RWPE2 (cell line): ENCODE results near the gene CAST.

Experiments
- ATAC-seq: fragments of 200-7000 bp; cut with Tn5 transposase; 3 replicates; pipeline ENCODE4 v1.9.1; 2021; ENCODE audit warnings: low read depth
- DNase-seq: peaks from one replicate; pipeline ENCODE4 v3.0.0-alpha.2; 2020; ENCODE audit warnings: low spot score
- H3K27ac ChIP-seq: fragments of 450-650 bp; 2 replicates; pipeline ENCODE4 v1.5.1; 2017; ENCODE audit warnings: mild to moderate bottlenecking; ENCODE audit not compliant: poor library complexity, severe bottlenecking
- H3K27me3 ChIP-seq: fragments of 250-450 bp; sonication (Bioruptor Pico); 2 replicates; pipeline ENCODE4 v1.5.1; 2021; ENCODE audit warnings: mild to moderate bottlenecking, moderate library complexity; ENCODE audit not compliant: insufficient read depth, poor library complexity, severe bottlenecking
- H3K36me3 ChIP-seq: fragments of 250-450 bp; sonication (Bioruptor Pico); 2 replicates; pipeline ENCODE4 v1.5.1; 2020; ENCODE audit warnings: low read depth, mild to moderate bottlenecking, moderate library complexity
- H3K4me1 ChIP-seq: fragments of 250-450 bp; sonication (Bioruptor Pico); 2 replicates; pipeline ENCODE4 v1.5.1; 2021; ENCODE audit warnings: mild to moderate bottlenecking, moderate library complexity; ENCODE audit not compliant: insufficient read depth, poor library complexity, severe bottlenecking
- H3K4me3 ChIP-seq: fragments of 250-450 bp; sonication (Bioruptor Pico); 2 replicates; pipeline ENCODE4 v1.5.1; 2021; ENCODE audit warnings: mild to moderate bottlenecking, moderate library complexity; ENCODE audit not compliant: severe bottlenecking
- H3K9me3 ChIP-seq: fragments of 250-450 bp; sonication (Bioruptor Pico); 2 replicates; pipeline ENCODE4 v1.5.1; 2021; ENCODE audit warnings: mild to moderate bottlenecking, moderate library complexity; ENCODE audit not compliant: severe bottlenecking
- TF ChIP-seq, protein P1 (sequence below): fragments of 450-650 bp; IDR thresholded peaks from one replicate; pipeline ENCODE4 v1.5.1; 2017; ENCODE audit warnings: mild to moderate bottlenecking, moderate library complexity; ENCODE audit not compliant: poor library complexity, severe bottlenecking

CAST gene

DNA sequence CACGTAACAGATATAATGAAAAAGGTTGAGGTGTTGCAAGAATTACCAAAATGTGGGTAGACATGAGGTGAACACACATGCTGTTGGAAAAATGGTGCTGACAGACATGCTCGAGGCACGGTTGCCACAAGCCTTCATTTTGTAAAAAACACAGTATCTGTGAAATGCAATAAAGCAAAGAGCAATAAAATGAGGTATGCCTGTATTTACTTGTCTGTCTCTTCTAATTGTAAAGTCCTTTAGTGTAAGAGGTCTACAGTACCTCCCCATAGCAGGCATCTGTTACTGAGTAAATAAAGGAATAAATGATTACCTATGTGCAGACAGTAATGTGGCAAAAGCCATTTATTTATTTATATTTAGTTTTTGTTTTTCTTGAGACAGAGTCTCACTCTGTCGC lies 3.0 kb upstream of the CAST start:
- H3K4me3 ChIP-seq: no peak overlapping the region
- H3K9me3 ChIP-seq: no peaks in the 10 kb centered on the region
- no peak for ATAC-seq
- TF ChIP-seq, protein P1, sequence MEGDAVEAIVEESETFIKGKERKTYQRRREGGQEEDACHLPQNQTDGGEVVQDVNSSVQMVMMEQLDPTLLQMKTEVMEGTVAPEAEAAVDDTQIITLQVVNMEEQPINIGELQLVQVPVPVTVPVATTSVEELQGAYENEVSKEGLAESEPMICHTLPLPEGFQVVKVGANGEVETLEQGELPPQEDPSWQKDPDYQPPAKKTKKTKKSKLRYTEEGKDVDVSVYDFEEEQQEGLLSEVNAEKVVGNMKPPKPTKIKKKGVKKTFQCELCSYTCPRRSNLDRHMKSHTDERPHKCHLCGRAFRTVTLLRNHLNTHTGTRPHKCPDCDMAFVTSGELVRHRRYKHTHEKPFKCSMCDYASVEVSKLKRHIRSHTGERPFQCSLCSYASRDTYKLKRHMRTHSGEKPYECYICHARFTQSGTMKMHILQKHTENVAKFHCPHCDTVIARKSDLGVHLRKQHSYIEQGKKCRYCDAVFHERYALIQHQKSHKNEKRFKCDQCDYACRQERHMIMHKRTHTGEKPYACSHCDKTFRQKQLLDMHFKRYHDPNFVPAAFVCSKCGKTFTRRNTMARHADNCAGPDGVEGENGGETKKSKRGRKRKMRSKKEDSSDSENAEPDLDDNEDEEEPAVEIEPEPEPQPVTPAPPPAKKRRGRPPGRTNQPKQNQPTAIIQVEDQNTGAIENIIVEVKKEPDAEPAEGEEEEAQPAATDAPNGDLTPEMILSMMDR: no peak
- H3K36me3 ChIP-seq: peaks cover 3% of the 10 kb centered on the region
- no peaks in the 10 kb centered on the region for H3K27me3 ChIP-seq
- DNase-seq: no peak
- no peak overlapping the region for H3K27ac ChIP-seq
- H3K4me1 ChIP-seq: peaks cover 60% of the 10 kb centered on the region

DNA sequence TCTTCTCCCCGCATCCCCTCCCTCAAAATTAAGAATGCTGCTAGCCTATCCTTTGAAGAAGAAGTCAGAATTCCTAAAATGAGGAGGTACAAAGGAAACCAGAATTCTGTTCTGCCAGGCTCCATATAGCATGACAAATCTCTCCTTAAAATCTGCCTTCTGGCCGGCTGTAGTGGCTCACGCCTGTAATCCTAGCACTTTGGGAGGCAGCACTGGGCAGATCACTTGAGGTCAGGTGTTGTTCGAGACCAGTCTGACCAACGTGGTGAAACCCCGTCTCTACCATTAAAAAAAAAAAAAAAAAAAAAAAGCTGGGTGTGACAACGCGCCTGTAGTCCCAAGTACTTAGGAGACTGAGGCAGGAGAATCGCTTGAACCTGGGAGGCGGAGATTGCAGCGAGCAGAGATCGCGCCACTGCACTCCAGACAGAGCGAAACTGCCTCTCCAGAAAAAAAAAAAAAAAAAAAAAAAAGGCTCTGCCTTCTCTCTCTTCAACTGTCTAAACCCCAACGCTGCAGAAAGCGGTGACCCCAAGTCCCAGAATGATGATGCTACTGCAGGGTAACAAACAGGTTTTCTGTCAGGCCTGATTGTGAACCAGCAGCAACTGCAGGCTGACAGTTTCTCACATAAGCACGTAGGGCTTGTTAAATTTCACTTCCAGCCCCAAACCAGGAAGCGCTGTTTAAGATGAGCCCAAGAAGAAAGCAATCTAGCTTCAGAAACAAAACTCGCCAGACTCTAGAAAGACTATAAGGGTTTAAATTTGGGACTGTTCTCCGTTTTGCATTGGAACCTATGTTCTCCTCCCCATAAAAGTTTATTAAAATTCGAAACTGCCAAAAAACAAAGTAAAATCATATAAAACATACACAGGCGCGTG lies 963 bp upstream of the CAST start:
- Histone ChIP-seq H3K27ac (peak overlapping the region; percentile 91), H3K4me1 (peaks cover 49% of the 10 kb centered on the region), H3K4me3 (peak overlapping the region; percentile 62), H3K27me3 (no peaks in the 10 kb centered on the region), H3K36me3 (peaks cover 21% of the 10 kb centered on the region), H3K9me3 (no peaks in the 10 kb centered on the region)
- no peak for DNase-seq
- ATAC-seq: no peak
- TF ChIP-seq, protein P1: no peak

DNA sequence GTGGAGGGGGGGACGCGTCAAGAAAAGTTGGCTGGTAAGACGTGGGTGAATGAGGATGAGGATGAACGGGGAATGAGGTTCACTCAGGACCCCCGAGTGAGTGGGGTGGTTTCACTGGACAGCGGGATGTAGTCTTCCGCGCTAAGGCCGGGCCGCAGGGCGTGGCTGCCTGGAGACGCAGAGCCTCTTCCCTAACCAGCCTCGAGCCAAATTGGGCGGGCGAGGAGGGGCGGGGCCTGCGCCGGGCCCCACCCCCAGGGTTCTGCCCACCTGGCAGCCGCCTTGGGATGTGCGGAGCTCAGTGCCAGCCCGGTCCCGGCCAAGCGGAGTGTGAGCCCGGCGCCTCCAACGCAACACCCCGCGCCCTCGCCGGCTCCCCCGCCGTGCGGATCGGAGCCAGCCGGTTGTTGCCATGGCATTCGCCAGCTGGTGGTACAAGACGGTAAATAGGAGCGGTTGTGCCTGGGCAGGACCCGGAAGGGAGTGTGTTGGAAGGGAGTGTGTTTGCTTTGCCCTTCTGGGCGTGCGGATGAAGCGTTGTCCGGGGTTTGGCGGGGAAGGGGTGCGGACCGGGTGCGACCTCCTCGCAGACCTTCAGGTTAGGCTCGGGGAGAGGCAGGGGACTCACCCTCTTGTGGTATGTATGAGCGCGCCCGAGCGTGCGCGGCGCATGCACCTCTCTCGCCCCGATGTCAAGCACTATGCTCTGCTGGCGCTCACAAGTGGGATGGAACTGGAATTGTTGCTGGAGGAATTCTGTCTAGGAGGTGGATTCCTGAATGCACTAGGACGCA lies 746 bp downstream of the CAST start:
- Histone ChIP-seq H3K27ac (peak overlapping the region; percentile 91), H3K4me1 (peaks cover 33% of the 10 kb centered on the region), H3K4me3 (peak overlapping the region; percentile 62), H3K9me3 (no peaks in the 10 kb centered on the region), H3K36me3 (peaks cover 21% of the 10 kb centered on the region), H3K27me3 (no peaks in the 10 kb centered on the region)
- TF ChIP-seq, protein P1: peak; percentile 2
- ATAC-seq (peak; percentile 77), DNase-seq (peak; percentile 91)

DNA sequence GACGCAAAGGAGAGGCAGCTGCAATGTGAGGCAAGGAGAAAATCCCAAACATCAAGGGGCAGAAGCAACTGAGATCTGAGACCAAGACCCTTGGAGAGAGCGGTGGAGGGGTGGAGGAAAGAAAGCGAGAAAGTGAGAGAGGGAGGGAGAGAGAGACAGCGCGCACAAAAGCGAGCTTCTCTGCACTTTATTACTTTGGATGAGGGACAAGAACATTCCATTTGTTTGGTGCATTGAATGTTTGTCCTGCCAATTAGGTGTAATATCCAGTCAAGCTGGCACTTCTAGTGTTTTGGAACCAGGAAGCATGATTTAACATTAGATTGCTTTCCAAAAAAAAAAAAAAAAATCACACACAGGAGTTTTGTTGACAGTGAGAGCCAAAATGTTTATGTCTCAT lies 1.4 kb downstream of the CAST start:
- TF ChIP-seq, protein P1: no peak
- peak overlapping the region; percentile 91 for H3K27ac ChIP-seq
- no peaks in the 10 kb centered on the region for H3K9me3 ChIP-seq
- no peaks in the 10 kb centered on the region for H3K27me3 ChIP-seq
- DNase-seq (no peak), ATAC-seq (no peak)
- peaks cover 27% of the 10 kb centered on the region for H3K4me1 ChIP-seq
- H3K36me3 ChIP-seq: peaks cover 21% of the 10 kb centered on the region
- H3K4me3 ChIP-seq: peak overlapping the region; percentile 62
